Activated CD4-positive, CD25-positive, alpha-beta regulatory T cell treated with anti-CD3 and anti-CD28 coated beads, Interleukin-2, amount 50 U/mL, for 72 hours (primary cell): Measurements from ENCODE around the gene SDK2.
"Not testable (repeated sequence)": the region's sequence is repeated elsewhere in the genome, so short reads cannot be mapped to it uniquely, and the experiment has no call there.

Experiments used
- DNase-seq: peaks from one replicate; pipeline ENCODE4 v3.0.0; 2021

The SDK2 gene

DNA sequence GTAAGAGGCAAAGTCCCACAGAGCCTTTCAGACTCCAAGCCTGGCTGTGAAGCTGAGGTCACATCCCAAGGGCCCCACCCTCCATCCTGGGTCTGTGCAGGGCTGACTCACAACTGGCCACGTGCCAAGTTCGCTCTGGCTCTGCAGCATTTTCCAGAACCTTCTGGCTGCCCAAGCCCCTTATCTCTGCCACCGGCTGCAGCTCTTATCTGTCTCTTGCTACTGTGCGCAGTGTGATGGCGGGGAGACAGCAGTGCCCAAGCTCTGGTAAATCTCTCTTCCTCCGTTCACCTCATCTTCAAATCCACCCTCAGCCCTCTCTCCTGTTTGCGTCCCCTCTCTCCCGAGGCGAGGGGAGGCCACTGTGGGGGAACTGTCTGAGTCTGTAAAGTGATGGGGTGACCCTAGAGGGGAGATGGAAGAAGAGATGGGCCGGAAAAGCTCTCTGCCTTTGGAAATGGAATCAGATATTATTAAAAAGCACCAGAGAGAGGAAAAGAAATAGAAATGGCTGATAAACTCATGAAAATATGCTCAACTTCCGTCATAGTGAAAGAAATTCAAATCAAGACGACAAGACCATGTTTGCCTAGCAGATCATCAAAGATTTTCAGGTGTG lies 169.8 kb downstream of the SDK2 start:
- no peak for DNase-seq

DNA sequence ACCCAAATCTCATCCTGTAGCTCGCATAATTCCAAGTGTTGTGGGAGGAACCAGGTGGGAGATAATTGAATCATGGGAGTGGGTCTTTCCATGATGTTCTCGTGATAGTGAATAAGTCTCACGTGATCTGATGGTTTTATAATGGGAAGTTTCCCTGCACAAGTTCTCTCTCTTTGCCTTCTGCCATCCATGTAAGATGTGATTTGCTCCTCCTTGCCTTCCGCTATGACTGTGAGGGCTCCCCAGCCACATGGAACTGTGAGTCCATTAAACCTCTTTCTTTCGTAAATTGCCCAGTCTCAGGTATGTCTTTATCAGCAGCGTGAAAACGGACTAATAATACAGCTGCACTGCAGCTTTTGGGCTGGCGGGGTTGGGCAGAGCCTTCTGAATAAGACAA lies 171.5 kb downstream of the SDK2 start:
- DNase-seq: not testable (repeated sequence)

DNA sequence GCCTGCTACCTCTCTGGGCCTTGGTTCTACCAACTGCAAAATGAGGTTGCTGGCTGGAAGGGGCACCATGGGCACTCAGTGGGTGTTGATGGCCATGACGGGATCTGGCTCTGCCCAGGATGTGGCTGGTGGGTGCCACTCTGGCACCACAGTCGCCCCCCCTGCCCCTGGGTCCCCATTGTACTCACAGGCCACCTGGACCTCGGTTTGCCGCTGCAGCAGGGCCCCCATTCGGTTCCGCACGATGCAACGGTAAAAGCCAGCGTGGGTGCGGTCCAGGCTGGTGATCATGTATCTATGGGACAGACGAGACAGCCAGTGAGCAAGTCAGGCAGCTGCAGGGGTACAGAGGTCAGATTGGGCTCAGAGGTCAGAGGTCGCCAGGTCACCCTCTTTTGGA lies 172.3 kb downstream of the SDK2 start:
- no peak for DNase-seq

DNA sequence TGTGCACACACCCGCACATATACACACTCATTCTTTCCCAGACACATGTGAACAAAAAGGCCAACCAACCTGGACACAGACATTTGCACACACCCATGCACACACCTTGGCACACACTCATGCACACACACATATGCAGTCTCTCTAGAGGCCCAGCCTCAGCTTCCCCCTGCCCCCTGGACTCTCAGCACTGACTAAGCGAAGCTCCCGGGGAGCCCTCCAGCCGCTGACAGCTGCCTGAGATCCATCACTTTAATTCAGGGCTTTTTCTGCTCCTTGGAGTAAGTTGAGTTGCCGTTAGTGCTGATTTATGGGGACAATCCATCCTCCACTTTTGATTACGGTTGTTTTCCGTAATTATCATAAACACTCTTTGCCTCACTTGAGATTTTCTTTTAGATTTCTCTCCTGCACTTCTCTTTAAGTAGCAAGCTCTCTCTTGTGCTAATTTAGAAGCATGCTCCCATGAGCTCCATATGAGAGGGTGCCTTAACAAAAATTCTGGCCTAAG lies 173.9 kb downstream of the SDK2 start:
- no peak for DNase-seq

DNA sequence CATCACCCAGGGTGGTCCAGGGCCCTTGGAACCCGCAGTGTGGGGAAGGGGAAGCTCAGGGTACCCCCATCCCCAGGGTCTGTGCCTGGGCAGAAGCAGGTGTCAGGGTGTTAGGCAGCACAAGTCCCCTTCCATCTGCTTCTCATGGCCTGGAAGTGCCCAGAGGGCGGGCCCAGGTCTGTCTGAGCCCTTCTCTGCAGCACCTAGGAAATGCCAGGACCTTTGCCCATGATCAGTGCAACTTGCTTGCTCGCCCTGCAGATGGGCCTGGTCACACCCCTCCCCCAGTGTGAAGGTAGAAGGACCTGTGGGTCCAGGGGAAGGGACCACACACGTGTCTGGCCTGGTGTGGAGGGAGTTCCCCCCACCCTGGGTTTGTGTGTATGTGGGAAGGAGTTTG lies 174.9 kb downstream of the SDK2 start:
- no peak for DNase-seq

DNA sequence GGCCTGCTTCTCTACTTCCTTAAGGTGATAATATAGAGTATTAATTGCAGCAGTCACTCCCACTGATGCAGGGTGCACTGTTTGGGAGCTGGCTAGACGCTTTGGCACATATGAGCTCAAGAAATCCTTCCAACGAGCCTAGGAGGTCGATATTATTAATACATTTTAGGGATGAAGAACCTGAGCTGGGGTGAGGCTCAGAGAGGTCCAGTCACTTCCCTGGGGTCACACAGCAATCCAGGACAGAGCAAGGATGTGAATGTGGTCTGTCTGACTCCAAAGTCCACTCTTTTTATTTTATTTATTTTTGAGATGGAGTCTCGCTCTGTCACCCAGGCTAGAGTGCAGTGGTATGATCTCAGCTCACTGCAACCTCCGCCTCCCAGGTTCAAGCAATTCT lies 176.0 kb downstream of the SDK2 start:
- DNase-seq: no peak

DNA sequence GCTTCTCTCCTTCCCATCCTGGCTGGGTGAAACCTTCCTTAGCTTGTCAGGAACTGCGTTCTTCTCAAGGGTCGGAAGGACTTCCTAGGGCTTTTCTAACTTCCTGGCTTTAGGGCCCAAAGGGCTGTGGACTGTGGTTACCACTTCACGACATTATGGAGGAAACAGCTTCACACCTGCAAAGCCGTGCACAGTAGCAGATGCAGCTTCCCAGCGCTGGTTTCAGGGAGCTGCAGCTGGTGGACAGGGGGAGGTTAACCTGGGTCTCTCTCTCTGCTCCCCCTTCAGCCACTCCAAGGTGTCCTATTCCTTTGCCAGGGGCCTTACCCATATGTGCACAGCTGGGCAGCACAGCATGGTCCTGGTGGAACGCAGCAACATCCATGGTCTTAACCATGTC lies 176.6 kb downstream of the SDK2 start:
- no peak for DNase-seq

DNA sequence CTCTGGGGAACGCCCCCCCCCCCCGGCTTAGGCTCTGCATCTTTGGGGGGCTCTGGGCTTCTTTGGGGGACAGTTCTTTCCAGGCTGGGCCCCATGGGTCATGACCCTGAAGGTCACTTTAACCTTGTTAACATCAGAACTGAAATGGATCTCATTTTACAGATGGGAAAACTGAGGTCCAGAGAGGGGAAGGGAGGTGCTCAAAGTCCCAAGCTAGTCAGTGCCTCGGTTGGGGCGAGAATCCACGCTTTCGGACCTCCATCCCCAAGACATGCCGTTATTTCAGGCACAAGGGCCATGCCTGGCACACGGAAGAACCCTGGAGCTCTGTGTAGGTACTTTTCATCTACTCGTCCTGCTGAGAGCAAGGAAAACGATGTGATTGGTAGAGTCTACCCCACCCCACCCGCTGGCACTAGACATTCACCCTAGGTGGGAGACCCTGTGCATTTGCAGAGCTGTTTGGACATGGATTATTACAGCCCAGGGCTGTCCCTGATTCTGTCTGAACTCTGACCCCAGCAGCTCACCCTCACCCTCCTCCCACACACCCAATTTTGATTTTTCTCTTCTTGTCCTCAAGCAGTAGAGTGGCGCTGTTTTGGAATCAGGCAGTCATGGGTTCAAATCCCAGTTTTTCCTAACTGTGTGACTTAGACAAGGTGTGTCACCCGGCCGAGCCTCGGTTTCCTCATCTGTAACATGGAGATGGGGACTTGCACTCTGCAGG lies 177.4 kb downstream of the SDK2 start:
- no peak for DNase-seq

DNA sequence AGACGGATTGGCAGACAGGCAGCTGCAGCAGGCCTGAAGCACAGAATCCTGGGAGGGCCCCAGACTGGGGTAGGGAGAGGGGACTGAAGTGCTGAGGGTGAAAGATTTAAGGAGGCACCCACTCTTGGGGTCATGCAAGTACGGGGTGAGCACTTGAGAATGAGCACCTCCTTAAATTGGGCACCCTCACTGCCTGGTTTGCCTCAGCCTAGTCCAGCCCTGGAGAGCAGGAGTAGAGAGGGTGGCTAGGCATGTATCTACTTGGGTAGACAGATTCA lies 178.4 kb downstream of the SDK2 start:
- no peak for DNase-seq

DNA sequence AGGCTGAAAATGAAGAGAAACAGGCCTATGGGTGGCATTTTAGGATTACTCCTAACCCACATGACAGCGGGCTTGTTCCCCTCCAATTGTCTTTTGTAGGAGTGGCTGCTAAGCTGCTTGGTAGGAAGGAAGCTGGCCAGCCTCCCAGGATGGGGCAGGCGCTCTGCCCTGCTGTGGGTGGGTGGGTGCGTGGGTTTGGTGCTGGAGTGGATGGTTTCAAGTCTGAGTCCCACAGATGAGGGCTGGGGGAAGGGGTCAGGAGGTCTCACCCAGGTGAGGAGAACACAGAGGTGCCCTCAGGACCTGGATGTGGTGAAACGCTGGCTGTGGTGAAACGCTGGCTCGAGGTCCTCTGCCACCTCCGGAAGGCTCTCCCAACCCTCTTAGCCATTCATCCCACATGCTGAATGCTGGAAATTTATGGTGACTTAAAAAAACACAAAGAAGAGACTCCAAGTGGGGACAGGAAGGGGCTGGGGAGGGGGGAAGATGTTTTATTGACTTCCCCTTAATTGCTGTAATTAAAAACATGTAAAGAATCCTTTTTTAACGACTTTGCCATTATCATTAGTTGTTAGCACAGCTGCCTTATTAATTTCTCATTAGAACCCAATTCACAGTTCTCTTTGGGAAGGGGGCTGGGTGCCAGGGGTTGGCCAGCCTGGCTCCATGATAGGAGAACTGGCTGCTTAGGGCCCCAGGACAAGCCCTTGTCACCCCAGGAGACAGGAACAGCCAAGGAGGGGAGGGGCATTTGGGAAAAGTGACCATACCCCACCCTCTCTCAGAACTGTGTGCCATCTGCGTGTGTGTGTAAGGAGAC lies 178.9 kb downstream of the SDK2 start:
- DNase-seq: no peak

DNA sequence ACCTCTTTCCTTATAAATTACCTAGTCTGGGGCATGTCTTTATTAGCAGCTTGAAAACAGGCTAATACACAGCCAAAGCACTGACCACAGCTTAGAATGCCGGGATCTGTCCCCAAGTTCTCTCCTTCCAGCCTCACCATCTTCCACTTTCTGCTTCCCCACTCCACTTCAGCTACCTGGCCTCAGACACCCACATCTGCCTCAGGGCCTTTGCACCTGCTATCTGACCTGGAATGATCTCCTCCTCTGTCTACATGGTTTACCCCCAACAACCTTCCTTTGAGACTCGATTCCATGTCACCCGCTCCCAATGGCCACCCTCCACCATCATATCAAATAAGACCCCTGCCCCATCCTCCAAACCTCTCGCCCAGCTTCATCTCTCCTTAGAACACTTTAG lies 179.8 kb downstream of the SDK2 start:
- no peak for DNase-seq

DNA sequence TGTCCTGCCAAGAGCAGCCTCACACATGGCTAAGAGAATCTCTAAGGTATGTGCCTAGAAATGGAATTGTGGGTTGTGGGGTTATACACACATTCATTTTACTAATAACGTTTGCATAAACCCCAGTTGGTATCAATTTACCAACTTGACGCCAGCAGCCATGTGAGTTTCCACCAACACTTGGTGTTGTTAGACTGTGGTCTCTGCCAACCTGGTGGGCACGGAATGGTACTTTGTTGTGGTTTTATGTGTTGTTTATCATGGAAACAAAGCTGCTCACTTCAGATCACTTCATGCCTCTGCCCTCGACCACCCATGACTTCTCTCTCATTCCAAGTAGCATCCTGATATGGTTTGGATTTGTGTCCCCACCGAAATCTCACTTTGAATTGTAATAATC lies 180.4 kb downstream of the SDK2 start:
- no peak for DNase-seq

DNA sequence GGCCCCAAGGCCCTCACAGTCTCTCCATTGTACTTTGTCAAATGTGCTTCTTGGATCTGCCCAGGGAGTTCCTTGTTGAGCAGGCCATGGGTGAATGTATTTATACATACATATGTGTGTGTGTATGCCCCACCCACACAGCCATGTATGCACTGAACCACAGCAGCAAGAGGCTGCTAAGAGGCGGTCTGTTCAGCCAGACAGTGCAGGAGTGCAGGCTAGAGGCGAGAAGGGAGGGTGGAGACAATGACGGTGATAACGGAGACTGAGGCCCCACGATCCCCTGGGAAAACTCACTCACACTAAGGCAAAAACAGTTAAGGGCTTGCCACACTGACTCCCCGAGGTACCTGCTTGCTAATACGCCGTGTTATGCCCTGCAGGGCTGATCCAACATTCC lies 181.4 kb downstream of the SDK2 start:
- DNase-seq: no peak

DNA sequence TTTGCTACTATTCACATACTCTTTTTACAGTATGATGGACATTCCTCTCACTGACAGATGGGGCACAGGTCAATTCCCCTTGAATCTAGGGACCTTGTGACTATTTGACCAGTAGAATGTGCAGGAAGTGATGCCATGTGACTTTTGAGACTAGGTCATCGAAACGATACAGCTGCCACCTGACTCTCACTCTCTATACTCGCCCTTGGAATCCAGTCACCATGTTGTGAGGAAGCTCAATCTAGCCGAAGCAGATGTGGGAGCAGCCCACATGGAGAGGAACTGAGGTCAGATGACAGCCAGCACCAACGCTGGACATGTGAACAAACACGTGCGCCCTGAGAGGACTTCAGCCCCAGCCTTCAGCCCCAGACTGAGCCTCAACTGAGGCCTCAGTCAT lies 184.3 kb downstream of the SDK2 start:
- DNase-seq: no peak

DNA sequence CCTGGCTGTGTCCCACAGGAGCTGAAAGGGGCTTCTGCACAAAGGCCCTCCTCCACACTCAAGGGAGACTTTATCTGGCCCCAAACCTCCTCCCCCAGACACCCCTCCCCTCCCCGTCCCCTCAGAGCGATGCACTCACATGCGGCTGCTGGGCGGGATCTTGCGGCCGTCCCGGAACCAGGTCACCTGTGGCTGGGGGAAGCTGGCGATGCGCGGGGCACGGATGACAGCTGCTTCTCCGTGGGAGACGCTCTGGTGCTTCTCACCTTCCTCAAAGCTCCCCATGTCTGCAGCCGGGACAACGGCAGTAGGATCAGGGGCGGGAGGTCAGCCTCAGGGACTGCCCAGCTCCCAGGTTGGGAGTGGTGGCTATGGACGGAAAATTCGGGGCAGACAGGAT lies 188.5 kb downstream of the SDK2 start:
- no peak for DNase-seq

DNA sequence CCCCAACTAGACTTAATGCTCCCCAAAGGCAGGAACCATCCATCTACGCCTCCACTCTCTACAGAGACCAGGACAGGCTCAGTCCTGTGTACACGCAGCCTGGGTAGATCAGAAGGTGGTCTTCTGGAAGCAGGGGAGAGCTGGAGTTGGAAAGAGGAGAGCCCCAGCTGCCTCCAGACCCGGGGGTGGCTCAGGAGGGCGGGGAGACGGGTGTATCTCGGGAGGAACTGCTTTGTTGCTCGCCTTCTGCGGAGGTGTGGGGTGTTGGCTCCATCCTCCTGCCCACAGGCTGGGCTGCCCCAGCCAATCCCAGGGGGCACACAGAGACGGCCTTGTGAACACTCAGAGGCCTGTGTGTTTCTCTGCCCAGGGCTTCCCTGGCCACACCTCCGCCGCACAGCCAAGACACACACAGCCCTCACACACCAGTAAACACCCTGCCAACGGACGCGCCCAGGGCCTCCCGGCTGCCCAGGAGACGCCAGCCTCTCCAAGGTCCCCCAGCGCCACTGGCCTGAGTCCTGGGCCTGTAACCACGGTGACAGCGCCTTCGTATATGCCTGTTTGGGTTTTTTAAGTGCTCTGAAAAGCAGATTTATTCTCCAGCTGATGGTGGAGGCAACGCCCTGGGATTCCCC lies 189.1 kb downstream of the SDK2 start:
- DNase-seq: no peak

DNA sequence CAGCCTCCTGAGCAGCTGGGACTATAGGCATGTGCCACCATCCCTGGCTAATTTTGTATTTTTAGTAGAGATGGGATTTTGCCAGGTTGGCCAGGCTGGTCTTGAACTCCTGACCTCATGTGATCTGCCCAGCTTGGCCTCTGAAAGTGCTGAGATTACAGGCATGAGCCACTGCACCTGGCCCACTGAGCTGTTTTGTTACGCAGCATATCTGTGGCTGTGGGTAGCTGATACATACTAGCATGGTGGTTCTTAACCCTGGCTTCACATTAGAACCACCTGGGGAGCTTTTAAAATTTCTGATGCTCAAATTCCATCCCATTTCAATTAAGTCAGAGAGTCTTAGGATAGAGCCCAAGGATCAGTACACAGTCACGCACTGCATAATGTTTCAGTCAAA lies 190.8 kb downstream of the SDK2 start:
- not testable (repeated sequence) for DNase-seq

DNA sequence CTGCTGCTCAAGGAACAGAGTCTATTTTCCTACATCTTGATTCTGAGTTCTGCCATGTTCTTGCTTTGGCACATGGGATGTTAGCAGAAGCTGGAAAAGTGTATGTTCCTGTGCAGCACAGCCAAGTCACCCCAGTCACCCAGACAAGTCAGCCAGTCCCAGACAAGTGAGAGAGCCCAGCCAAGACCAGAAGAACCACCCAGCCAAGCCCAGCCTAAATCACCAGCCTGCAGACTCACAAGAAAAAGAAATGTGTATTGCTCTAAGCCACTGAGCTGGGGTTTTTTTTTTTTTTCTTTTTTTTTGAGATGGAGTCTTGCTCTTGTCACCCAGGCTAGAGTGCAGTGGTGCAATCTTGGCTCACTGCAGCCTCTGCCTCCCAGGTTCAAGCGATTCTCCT lies 191.2 kb downstream of the SDK2 start:
- DNase-seq: no peak

DNA sequence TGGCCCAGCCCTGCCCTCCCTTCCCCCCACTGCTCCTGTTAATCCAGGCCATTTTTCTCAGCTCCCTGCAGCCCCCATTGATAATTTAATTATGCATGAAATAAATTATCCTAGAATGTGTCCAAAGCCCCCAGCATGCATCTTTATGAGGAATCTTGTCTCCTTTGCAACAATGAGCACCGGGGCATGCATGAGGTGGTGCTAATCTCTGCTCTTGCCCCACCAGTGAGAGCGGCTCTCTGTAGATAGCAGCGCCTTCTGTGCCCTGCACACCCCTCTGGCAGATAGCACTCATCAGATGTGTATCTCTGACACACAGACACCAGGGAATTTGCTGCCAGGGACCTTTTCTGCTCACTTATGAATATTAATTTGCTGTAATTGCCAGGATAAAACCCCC lies 192.2 kb downstream of the SDK2 start:
- no peak for DNase-seq

DNA sequence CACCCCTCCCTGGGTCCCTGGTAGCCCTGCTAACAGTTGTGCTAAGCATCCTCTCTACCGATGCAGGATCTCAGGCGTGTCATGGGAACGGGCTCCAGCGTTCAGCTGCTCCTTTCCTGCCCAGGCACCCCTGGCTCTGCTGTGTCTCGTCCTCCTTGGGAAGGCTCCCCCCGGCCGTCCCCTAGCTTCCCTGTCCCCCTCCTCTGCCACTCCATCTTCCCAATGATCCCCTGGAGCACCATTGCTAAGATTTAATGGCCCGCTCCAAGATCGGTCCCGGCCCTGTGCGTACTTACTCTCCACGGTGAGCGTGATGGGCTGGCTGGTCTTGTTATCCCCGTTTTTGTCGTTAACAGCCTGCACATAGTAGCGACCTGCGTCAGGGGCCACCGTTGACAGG lies 196.9 kb downstream of the SDK2 start:
- DNase-seq: no peak

DNA sequence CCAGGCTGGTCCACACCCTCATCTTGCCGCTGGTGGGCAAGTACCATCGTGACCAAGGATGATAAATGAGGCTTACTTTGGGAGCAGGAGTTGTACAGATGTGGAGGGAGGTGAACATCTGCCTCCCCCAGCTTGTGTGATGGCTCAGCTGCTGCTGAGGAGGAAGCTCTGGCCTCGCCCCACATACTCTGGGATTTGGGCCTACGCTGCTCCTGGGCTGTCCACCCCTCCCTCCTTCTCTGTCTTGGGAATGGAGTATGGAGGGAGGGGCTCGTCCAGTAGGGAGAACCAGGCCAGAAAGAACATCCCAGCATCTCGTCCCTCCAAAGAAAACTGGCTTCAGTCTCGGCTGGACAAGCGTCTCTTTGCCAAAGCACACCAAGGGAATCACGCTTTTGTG lies 197.6 kb downstream of the SDK2 start:
- no peak for DNase-seq

DNA sequence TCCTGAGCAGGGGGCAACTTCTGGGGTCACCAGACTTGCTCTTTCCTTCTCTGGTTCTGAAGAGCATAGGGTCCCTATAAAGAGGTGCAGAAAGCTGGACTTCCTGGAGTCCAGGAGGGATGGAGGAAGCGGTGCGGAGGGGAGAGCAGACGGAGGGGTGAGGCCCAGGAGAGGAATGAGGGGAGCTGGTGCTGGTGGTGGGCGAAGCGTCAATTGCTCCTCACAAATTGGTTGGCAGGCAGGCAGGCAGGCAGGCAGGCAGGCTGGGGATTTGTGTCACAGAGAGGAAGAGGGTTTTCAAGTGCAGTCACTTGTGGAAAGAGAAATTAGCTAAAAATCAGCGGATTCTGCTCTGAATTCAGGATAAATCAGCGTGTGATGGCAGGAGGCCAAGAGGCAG lies 198.8 kb downstream of the SDK2 start:
- no peak for DNase-seq

DNA sequence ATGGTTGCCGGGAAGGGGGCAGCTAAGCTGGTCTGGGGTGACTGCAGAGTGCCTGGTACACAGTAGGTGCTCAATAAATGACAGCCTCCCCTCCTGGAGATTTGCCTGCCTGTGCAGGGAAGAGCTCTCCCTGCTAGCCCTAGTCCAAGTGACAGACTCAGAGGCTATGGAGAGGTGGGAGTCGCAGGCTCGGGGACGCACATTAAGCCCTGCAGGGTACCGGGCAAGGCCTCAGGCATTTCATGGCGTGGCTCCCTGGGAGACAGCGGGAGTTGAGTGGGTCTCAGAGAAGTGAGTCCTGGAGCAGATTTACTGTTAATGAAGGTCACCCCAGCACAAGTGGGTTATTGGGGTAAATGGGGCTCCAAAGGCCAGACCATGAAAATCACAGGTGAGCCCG lies 200.2 kb downstream of the SDK2 start:
- DNase-seq: no peak

DNA sequence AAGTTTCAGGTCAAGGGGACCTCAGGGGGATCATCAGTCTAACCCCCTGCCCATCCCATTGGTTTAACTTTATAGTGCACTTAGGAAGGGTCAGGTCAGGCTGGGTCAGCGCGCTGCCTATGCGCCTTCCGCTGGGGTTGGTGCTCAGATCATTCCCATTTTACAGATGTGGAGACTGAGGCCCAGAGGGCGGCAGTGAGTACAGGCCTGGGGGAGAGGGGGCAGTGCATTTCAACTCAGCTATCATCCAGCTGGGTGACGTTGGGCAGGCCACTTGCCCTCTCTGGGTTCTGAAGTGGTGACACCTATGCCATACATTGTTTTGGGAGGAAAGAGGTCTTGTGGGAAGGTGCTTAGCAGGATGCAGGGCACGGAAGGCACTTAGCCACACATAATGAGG lies 204.6 kb downstream of the SDK2 start:
- DNase-seq: no peak
